Loucy (cell line): ENCODE measurements around the gene PDE4DIP.
"Not testable (repeated sequence)": the region's sequence is repeated elsewhere in the genome, so short reads cannot be mapped to it uniquely, and the experiment has no call there.

Source experiments
- H2AFZ ChIP-seq: fragments of 200-600 bp; sonication (generic); 2 replicates; pipeline ENCODE4 v1.6.0; 2016; ENCODE audit warnings: antibody characterized with exemption, mild to moderate bottlenecking, low read length, moderate library complexity
- H3F3A ChIP-seq: fragments of 200-600 bp; 2 replicates; pipeline ENCODE4 v1.6.0; 2016; ENCODE audit warnings: antibody characterized with exemption, low read depth, mild to moderate bottlenecking
- H3K27me3 ChIP-seq: fragments of 200-600 bp; sonication (generic); 2 replicates; pipeline ENCODE4 v1.6.1; 2014; ENCODE audit warnings: low read length, mild to moderate bottlenecking; ENCODE audit not compliant: insufficient read depth, poor library complexity, severe bottlenecking
- H3K36me3 ChIP-seq: fragments of 200-600 bp; sonication (generic); 2 replicates; pipeline ENCODE4 v1.6.1; 2016; ENCODE audit warnings: low read length; ENCODE audit not compliant: insufficient read depth
- H3K4me1 ChIP-seq: fragments of 200-600 bp; sonication (generic); 2 replicates; pipeline ENCODE4 v1.5.1; 2014; ENCODE audit warnings: low read length, mild to moderate bottlenecking; ENCODE audit not compliant: insufficient read depth, poor library complexity, severe bottlenecking
- H3K4me2 ChIP-seq: fragments of 200-600 bp; sonication (generic); 2 replicates; pipeline ENCODE4 v1.6.0; 2014; ENCODE audit warnings: antibody characterized with exemption, low read length, low read depth, mild to moderate bottlenecking; ENCODE audit not compliant: poor library complexity, severe bottlenecking
- H3K4me3 ChIP-seq: fragments of 200-600 bp; sonication (generic); 2 replicates; pipeline ENCODE4 v1.5.1; 2014; ENCODE audit warnings: low read length, mild to moderate bottlenecking, mixed read lengths; ENCODE audit not compliant: poor library complexity, severe bottlenecking
- H3K79me2 ChIP-seq: fragments of 200-600 bp; sonication (generic); 2 replicates; pipeline ENCODE4 v1.6.1; 2014; ENCODE audit warnings: low read length; ENCODE audit not compliant: insufficient read depth
- H3K9ac ChIP-seq: fragments of 200-600 bp; sonication (generic); 2 replicates; pipeline ENCODE4 v1.6.0; 2014; ENCODE audit warnings: mild to moderate bottlenecking, low read depth, low read length, moderate library complexity; ENCODE audit not compliant: poor library complexity, severe bottlenecking
- H3K9me2 ChIP-seq: fragments of 200-600 bp; sonication (generic); replicated peaks from 2 replicates; pipeline ENCODE4 v1.6.1; 2016; ENCODE audit warnings: low read depth, low read length, mixed read lengths
- H3K9me3 ChIP-seq: fragments of 200-600 bp; sonication (generic); 2 replicates; pipeline ENCODE4 v1.6.1; 2014; ENCODE audit warnings: mild to moderate bottlenecking, antibody characterized with exemption, low read length, low read depth; ENCODE audit not compliant: insufficient read depth
- H4K20me1 ChIP-seq: fragments of 200-600 bp; sonication (generic); 2 replicates; pipeline ENCODE4 v1.6.0; 2014; ENCODE audit warnings: antibody characterized with exemption, low read length, mild to moderate bottlenecking; ENCODE audit not compliant: insufficient read depth, poor library complexity, severe bottlenecking

Gene PDE4DIP

GRCh38 chr1:148929253-148929652 is 85.0 kb downstream of the PDE4DIP start:
- not testable (repeated sequence) for H3K9ac ChIP-seq, H3K36me3 ChIP-seq, H4K20me1 ChIP-seq, H3K4me2 ChIP-seq, H3K4me1 ChIP-seq, H3F3A ChIP-seq, H3K9me3 ChIP-seq, H3K4me3 ChIP-seq, H3K27me3 ChIP-seq, H2AFZ ChIP-seq, H3K9me2 ChIP-seq, H3K79me2 ChIP-seq

DNA sequence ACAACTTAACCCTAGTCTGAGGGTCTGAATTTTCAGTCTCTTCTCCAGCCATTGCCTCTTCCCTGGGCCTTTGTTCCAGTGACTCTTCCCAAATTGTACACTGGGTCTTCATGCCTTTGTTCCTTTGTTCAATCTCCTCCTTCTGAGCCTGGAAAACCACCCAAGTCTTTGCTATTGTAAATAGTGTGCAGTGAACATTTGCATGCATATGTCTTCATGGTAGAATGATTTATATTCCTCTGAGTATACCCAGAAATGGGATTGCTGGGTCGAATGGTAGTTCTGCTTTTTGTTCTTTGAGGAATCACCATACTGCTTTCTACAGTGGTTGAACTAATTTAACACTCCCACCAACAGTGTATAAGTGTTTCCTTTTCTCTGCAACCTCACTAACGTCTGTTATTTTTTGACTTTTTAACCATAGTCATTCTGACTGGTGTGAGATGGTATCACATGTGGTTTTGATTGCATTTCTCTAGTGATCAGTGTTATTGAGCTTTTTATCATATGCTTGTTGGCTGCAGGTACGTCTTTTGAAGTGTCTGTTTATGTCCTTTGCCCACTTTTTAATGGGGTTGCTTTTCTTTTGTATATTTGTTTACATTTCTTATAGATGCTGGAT is 91.3 kb downstream of the PDE4DIP start:
- H2AFZ ChIP-seq, H3K4me3 ChIP-seq, H3K4me1 ChIP-seq, H4K20me1 ChIP-seq, H3K4me2 ChIP-seq, H3K79me2 ChIP-seq, H3K36me3 ChIP-seq, H3K9me3 ChIP-seq, H3K9me2 ChIP-seq, H3K27me3 ChIP-seq, H3K9ac ChIP-seq, H3F3A ChIP-seq: not testable (repeated sequence)

DNA sequence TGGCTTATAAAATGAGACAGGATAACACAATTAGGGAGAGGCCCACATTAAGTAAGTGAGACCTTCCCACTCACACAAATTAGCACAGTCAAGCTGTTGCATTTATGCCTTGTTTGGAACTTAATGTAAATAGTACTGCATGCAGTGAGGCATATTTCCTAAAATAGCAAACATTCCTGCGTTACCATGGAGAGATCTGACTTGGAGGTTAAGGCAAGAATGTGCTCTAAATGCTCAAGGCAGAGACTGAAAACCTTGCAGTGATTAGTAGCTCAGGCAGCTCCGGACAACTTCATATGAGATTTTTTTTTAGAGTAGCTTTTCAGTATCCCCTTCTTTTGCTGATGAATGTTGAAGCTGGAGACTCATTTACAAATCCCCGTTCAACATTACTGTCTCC is 98.7 kb downstream of the PDE4DIP start:
- H3K9me3 ChIP-seq, H3K4me3 ChIP-seq, H3K36me3 ChIP-seq, H3K27me3 ChIP-seq, H2AFZ ChIP-seq, H3K9me2 ChIP-seq, H4K20me1 ChIP-seq, H3K4me2 ChIP-seq, H3K9ac ChIP-seq, H3K4me1 ChIP-seq, H3K79me2 ChIP-seq, H3F3A ChIP-seq: not testable (repeated sequence)

DNA sequence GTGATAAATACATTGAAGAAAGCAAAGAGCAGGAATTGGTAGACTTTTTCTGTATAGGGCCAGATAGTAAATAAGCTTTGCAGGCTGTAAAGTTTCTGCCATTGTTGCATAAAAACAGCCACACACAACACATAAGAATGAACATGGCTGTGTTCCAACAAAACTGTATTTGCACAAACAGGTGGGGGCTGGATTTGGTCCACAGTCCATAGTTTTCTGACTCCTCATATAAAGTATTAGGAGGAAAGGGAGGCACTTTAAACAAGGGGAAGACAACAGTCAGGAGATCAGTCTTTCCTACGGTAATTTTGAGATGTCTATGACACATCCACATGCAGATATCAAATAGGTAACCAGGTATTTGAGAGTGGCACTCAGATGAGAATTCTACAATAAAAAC is 100.9 kb downstream of the PDE4DIP start:
- H3K4me1 ChIP-seq, H3K4me3 ChIP-seq, H3K4me2 ChIP-seq: not testable (repeated sequence)

DNA sequence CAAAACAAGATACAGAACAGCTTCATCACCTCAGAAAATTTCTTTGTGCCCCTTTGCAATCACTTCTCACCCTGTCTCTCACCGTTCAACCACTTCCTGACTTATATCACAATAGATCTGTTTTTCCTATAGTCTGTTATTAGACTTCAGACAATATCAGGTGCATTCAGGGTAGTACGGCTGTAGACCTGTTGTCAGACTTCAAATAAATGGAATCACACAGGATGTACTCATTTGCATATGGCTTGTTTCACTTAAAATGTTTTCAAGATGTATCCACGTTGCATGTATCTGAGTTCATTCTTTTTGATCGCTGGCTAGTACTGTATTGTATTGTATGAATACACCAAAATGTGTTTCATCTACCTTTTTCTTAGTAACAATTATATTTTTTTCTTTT is 104.5 kb downstream of the PDE4DIP start:
- not testable (repeated sequence) for H4K20me1 ChIP-seq, H3K4me2 ChIP-seq

More for the DNA sequence above, 100.9 kb downstream of the PDE4DIP start:
- H3K36me3 ChIP-seq, H4K20me1 ChIP-seq, H3F3A ChIP-seq, H2AFZ ChIP-seq, H3K27me3 ChIP-seq, H3K9me2 ChIP-seq, H3K79me2 ChIP-seq, H3K9ac ChIP-seq, H3K9me3 ChIP-seq: not testable (repeated sequence)

GRCh38 chr1:148951336-148952227 is 107.4 kb downstream of the PDE4DIP start:
- not testable (repeated sequence) for H3F3A ChIP-seq, H4K20me1 ChIP-seq, H3K9me2 ChIP-seq, H3K79me2 ChIP-seq, H3K9me3 ChIP-seq, H3K36me3 ChIP-seq, H3K4me1 ChIP-seq, H3K27me3 ChIP-seq
- H3K4me3 ChIP-seq: peak overlapping the region; percentile 74
- peak overlapping the region; percentile 63 for H3K4me2 ChIP-seq
- H3K9ac ChIP-seq: peak overlapping the region; percentile 32
- peak overlapping the region; percentile 68 for H2AFZ ChIP-seq

More for the DNA sequence above, 104.5 kb downstream of the PDE4DIP start:
- not testable (repeated sequence) for H2AFZ ChIP-seq, H3F3A ChIP-seq, H3K9me3 ChIP-seq, H3K27me3 ChIP-seq, H3K4me1 ChIP-seq, H3K9ac ChIP-seq, H3K79me2 ChIP-seq, H3K9me2 ChIP-seq, H3K4me3 ChIP-seq, H3K36me3 ChIP-seq

- H3K4me2 ChIP-seq: peak overlapping the region; percentile 71
- peak overlapping the region; percentile 32 for H3K9ac ChIP-seq
- not testable (repeated sequence) for H3K4me1 ChIP-seq, H3K27me3 ChIP-seq, H3K36me3 ChIP-seq, H4K20me1 ChIP-seq, H3K9me3 ChIP-seq, H3F3A ChIP-seq, H3K79me2 ChIP-seq, H3K9me2 ChIP-seq
- H2AFZ ChIP-seq: peak overlapping the region; percentile 68
- peak overlapping the region; percentile 74 for H3K4me3 ChIP-seq
Observed at GRCh38 chr1:148952253-148952937, 108.2 kb downstream of the PDE4DIP start.
